Measurements from ENCODE around the gene FBXO34.

FBXO34 gene

DNA sequence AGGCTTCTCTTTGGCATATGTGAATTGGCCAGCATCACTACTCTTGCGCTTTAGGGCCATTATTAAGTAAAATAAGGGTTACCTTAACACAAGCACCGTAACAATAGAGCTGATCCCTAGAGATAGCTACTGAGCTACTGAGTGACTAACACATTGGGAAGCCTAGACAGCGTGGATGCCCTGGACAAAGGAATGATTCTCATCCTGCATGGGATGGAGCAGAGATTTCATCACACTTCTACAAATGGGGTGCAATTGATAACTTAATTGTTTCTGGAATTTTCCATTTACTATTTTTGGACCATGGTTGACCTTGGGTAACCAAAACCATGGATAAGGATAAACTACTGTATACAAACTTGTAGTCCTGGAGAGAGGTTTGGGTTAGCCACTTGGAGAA, 57.1 kb downstream of the FBXO34 start:
- Mint-ChIP-seq H3K27me3 (ENCODE audit: low read depth, poor library complexity) (no peaks in the 10 kb centered on the region), H3K9me3 (peaks cover 11% of the 10 kb centered on the region), H3K4me3 (no peak overlapping the region), H3K36me3 (ENCODE audit: low read depth) (peaks cover 27% of the 10 kb centered on the region), H3K4me1 (peaks cover 13% of the 10 kb centered on the region), H3K27ac (no peak overlapping the region)
- TF ChIP-seq, protein P1, sequence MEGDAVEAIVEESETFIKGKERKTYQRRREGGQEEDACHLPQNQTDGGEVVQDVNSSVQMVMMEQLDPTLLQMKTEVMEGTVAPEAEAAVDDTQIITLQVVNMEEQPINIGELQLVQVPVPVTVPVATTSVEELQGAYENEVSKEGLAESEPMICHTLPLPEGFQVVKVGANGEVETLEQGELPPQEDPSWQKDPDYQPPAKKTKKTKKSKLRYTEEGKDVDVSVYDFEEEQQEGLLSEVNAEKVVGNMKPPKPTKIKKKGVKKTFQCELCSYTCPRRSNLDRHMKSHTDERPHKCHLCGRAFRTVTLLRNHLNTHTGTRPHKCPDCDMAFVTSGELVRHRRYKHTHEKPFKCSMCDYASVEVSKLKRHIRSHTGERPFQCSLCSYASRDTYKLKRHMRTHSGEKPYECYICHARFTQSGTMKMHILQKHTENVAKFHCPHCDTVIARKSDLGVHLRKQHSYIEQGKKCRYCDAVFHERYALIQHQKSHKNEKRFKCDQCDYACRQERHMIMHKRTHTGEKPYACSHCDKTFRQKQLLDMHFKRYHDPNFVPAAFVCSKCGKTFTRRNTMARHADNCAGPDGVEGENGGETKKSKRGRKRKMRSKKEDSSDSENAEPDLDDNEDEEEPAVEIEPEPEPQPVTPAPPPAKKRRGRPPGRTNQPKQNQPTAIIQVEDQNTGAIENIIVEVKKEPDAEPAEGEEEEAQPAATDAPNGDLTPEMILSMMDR (IDR thresholded peaks at IDR 0.05) = no peak
- no peak for DNase-seq

DNA sequence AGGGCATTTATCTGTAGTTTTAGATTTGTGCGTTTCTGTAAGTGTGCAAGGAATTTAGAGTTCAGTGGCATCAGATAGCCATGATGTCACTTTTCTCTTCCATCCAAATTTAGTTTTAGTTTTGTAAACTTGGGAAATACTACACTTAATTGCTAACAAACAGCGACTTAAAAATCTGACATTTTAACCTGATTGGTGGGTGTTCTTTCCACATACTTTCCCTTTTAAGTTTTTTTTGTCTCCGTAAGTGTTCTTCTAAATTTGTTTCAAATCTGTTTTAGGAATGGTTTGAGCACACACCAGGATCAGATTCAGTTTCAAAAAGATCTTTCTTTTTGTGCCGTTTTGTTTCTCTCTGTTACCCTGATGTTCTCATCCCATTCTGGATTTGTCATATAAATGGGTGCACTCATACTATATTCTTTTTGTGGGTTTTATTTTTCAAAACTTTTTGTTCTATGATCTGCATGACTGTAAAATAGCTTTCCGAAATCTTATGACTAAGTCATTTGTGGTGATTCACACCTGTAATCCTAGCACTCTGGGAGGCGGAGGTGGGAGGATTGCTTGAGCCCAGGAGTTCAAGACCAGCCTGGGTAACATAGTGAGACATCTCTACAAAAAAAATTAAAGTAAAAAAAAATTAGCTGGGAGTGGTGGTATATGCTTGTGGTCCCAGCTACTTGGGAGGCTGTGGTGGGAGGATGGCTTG, 58.9 kb downstream of the FBXO34 start:
- no peak for DNase-seq
- Mint-ChIP-seq H3K9me3 (no peaks in the 10 kb centered on the region), H3K4me3 (no peak overlapping the region), H3K27ac (peak overlapping the region; percentile 89), H3K4me1 (peaks cover 25% of the 10 kb centered on the region), H3K27me3 (ENCODE audit: low read depth, poor library complexity) (no peaks in the 10 kb centered on the region), H3K36me3 (ENCODE audit: low read depth) (peaks cover 8% of the 10 kb centered on the region)
- TF ChIP-seq, protein P1 (IDR thresholded peaks at IDR 0.05) = no peak

DNA sequence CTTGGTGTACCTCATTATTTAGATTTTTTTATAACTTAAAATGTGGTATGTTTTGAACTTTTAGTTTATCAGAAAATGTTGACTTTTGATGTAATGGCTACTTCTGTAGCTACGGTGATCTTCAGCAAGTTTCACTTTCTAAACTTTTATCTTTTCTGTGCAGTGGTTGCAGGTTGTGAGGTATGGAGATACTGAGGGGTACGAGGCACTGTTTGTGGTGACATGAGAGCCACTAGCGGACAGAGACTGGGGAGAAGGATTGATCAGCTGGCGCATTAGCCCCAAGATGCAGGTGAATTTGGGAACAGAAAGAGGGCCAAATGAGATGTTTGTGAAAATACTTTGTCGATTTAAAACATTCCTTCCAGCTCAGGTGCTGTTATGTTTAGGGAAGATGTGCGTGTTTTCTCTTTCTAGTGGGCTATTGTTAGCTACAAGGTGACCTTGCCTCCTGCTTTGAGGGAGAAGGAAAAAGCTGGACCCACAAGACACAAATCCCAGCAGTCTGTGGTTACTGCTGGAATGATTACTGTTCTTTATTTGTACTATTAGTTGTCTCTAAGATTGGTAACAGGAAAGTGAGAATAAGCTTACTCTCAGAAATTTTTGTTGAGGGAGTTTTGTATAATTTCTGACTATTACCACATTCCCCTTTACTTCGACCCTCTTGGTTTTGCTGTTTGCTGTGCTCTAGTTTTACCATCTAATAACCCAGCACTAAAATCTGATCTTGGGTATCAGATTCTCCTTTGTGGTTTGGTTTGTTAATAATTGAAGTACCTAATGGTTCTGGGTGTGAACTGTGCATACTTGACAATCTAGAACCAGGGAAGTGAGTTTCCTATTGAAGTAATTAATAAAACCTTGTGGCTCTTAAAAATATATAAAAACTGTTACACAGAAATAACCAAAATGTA, 61.7 kb downstream of the FBXO34 start:
- no peaks in the 10 kb centered on the region for H3K9me3 Mint-ChIP-seq
- H3K27ac Mint-ChIP-seq = peak overlapping the region; percentile 36
- H3K4me3 Mint-ChIP-seq = no peak overlapping the region
- no peaks in the 10 kb centered on the region for H3K36me3 Mint-ChIP-seq (ENCODE audit: low read depth)
- no peaks in the 10 kb centered on the region for H3K27me3 Mint-ChIP-seq (ENCODE audit: low read depth, poor library complexity)
- no peak for DNase-seq
- peaks cover 25% of the 10 kb centered on the region for H3K4me1 Mint-ChIP-seq
- TF ChIP-seq, protein P1 (IDR thresholded peaks at IDR 0.05) = no peak

DNA sequence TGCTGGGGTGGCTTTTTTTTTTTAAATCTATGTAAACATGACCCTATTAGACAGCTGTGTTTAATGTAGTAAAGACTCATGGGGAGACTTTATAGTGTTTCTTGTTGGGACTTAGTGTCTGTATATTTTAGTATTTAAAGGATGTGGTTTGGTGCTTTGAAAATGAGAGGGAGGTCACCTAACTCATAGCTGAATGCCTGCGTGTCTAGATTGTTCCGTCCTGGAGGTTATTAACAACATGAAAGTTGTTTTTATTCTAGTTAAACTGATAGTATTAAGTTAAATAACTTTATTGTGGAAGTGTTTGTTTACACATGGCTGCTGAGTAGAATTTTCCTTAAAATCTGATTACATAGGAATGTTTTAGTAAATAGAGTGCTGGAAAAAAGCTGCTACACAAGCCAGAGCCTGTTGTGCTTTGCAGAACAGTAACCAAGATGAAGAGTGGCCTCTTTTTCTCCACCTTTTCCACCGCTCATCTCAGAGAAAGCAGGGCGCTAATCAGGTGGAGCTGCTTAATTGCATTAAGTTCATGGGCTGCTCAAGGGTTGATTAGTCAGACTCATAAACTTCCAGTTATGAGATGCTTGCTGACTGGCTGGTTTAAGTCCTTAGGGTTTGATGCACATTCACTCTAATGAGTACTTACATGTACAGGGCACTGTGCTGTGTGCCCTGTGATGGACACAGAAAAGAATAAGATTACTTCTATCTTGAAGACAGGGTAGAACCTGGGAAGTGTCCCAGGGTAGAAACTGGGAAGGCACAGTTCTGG, 62.7 kb downstream of the FBXO34 start:
- H3K27ac Mint-ChIP-seq = peak overlapping the region; percentile 71
- no peak overlapping the region for H3K4me3 Mint-ChIP-seq

DNA sequence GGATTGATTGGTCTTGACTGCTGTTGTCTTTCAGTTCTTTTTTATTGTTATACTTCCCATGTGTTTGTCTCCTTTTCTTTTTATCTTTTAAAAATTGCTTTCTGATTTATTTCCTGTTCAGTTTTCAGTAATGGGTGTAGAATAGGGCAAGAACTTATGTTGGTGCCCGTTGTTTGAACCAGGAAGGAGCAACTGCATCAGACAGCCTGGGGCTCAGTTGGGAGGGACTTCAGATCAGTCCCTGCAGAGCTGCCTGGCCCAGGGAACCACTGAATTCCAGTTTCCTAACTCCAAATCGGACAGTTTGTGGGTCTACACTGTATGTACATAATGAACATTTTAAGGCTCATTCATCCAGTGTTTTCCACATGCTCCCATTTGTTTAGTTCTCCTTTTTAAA, 64.9 kb downstream of the FBXO34 start:
- Mint-ChIP-seq H3K9me3 (no peaks in the 10 kb centered on the region), H3K4me1 (peaks cover 30% of the 10 kb centered on the region), H3K4me3 (no peak overlapping the region), H3K27me3 (ENCODE audit: low read depth, poor library complexity) (no peaks in the 10 kb centered on the region), H3K36me3 (ENCODE audit: low read depth) (no peaks in the 10 kb centered on the region), H3K27ac (no peak overlapping the region)
- no peak for DNase-seq
- TF ChIP-seq, protein P1 (IDR thresholded peaks at IDR 0.05) = no peak

More for the DNA sequence above, 62.7 kb downstream of the FBXO34 start:
- Mint-ChIP-seq H3K9me3 (no peaks in the 10 kb centered on the region), H3K4me1 (peaks cover 22% of the 10 kb centered on the region), H3K36me3 (ENCODE audit: low read depth) (no peaks in the 10 kb centered on the region), H3K27me3 (ENCODE audit: low read depth, poor library complexity) (no peaks in the 10 kb centered on the region)
- TF ChIP-seq, protein P1 (IDR thresholded peaks at IDR 0.05) = no peak
- DNase-seq = no peak
